Neuron (in vitro differentiated cells): ENCODE measurements around the gene TMPRSS13.

ENCODE experiments used
- H2AFZ ChIP-seq: one replicate; pipeline ENCODE4 v1.6.1; 2013; ENCODE audit warnings: low read depth, mild to moderate bottlenecking, inconsistent platforms, low read length, moderate library complexity
- H3K27me3 ChIP-seq: one replicate; pipeline ENCODE4 v1.6.1; 2013; ENCODE audit warnings: low read length; ENCODE audit not compliant: insufficient read depth
- H3K36me3 ChIP-seq: one replicate; pipeline ENCODE4 v1.6.1; 2013; ENCODE audit warnings: low read length; ENCODE audit not compliant: insufficient read depth
- H3K4me1 ChIP-seq: one replicate; pipeline ENCODE4 v1.6.1; 2013; ENCODE audit warnings: low read length; ENCODE audit not compliant: insufficient read depth
- H3K4me3 ChIP-seq: 2 replicates; pipeline ENCODE4 v1.5.1; 2013; ENCODE audit warnings: mild to moderate bottlenecking, low read length, moderate library complexity
- H3K9me3 ChIP-seq: one replicate; pipeline ENCODE4 v1.6.1; 2013; ENCODE audit warnings: low read length

The TMPRSS13 gene

GRCh38 chr11:117910941-117911655, 18.1 kb downstream of the TMPRSS13 start:
- H3K27me3 ChIP-seq: peaks cover 13% of the 10 kb centered on the region
- H3K4me1 ChIP-seq: peaks cover 6% of the 10 kb centered on the region
- H2AFZ ChIP-seq: no peak overlapping the region
- no peak overlapping the region for H3K4me3 ChIP-seq
- H3K9me3 ChIP-seq: no peaks in the 10 kb centered on the region
- no peaks in the 10 kb centered on the region for H3K36me3 ChIP-seq

- H3K27me3 ChIP-seq: peaks cover 10% of the 10 kb centered on the region
- H3K4me1 ChIP-seq: peaks cover 6% of the 10 kb centered on the region
- H3K36me3 ChIP-seq: no peaks in the 10 kb centered on the region
- no peak overlapping the region for H2AFZ ChIP-seq
- no peak overlapping the region for H3K4me3 ChIP-seq
- H3K9me3 ChIP-seq: no peaks in the 10 kb centered on the region
Observed at GRCh38 chr11:117910525-117910924, 18.7 kb downstream of the TMPRSS13 start.

GRCh38 chr11:117909611-117910382, 19.4 kb downstream of the TMPRSS13 start:
- no peaks in the 10 kb centered on the region for H3K9me3 ChIP-seq
- no peak overlapping the region for H2AFZ ChIP-seq
- H3K4me1 ChIP-seq: peaks cover 6% of the 10 kb centered on the region
- H3K27me3 ChIP-seq: peaks cover 10% of the 10 kb centered on the region
- no peaks in the 10 kb centered on the region for H3K36me3 ChIP-seq
- H3K4me3 ChIP-seq: no peak overlapping the region

GRCh38 chr11:117908959-117909610, 20.1 kb downstream of the TMPRSS13 start:
- Histone ChIP-seq H3K4me1 (peaks cover 6% of the 10 kb centered on the region), H3K27me3 (peaks cover 8% of the 10 kb centered on the region), H3K4me3 (no peak overlapping the region), H3K36me3 (no peaks in the 10 kb centered on the region), H2AFZ (no peak overlapping the region), H3K9me3 (no peaks in the 10 kb centered on the region)

- no peak overlapping the region for H3K4me3 ChIP-seq
- no peaks in the 10 kb centered on the region for H3K36me3 ChIP-seq
- peaks cover 6% of the 10 kb centered on the region for H3K4me1 ChIP-seq
Observed at GRCh38 chr11:117908109-117908895, 20.9 kb downstream of the TMPRSS13 start.

GRCh38 chr11:117907276-117908108, 21.7 kb downstream of the TMPRSS13 start:
- Histone ChIP-seq H3K9me3 (no peaks in the 10 kb centered on the region), H3K36me3 (no peaks in the 10 kb centered on the region), H3K27me3 (peaks cover 2% of the 10 kb centered on the region), H2AFZ (no peak overlapping the region), H3K4me1 (peaks cover 6% of the 10 kb centered on the region), H3K4me3 (no peak overlapping the region)

More at GRCh38 chr11:117908109-117908895, 20.9 kb downstream of the TMPRSS13 start:
- Histone ChIP-seq H3K27me3 (peaks cover 7% of the 10 kb centered on the region), H2AFZ (no peak overlapping the region), H3K9me3 (no peaks in the 10 kb centered on the region)

GRCh38 chr11:117906710-117907109, 22.5 kb downstream of the TMPRSS13 start:
- Histone ChIP-seq H3K4me3 (no peak overlapping the region), H2AFZ (no peak overlapping the region), H3K36me3 (no peaks in the 10 kb centered on the region), H3K9me3 (no peaks in the 10 kb centered on the region), H3K4me1 (peaks cover 6% of the 10 kb centered on the region), H3K27me3 (no peaks in the 10 kb centered on the region)

- Histone ChIP-seq H3K27me3 (no peaks in the 10 kb centered on the region), H2AFZ (no peak overlapping the region), H3K4me3 (no peak overlapping the region), H3K4me1 (peaks cover 6% of the 10 kb centered on the region), H3K9me3 (no peaks in the 10 kb centered on the region), H3K36me3 (no peaks in the 10 kb centered on the region)
Observed at GRCh38 chr11:117906126-117906525, 23.1 kb downstream of the TMPRSS13 start.

GRCh38 chr11:117905524-117905923, 23.7 kb downstream of the TMPRSS13 start:
- Histone ChIP-seq H3K27me3 (peaks cover 3% of the 10 kb centered on the region), H3K9me3 (no peaks in the 10 kb centered on the region), H3K36me3 (no peaks in the 10 kb centered on the region), H3K4me1 (peaks cover 6% of the 10 kb centered on the region), H3K4me3 (no peak overlapping the region), H2AFZ (no peak overlapping the region)

- Histone ChIP-seq H3K4me1 (peaks cover 6% of the 10 kb centered on the region), H3K4me3 (no peak overlapping the region), H3K9me3 (no peaks in the 10 kb centered on the region), H3K36me3 (no peaks in the 10 kb centered on the region), H3K27me3 (peaks cover 4% of the 10 kb centered on the region), H2AFZ (no peak overlapping the region)
Observed at GRCh38 chr11:117903505-117904382, 25.5 kb downstream of the TMPRSS13 start.

GRCh38 chr11:117902001-117902845, 27.0 kb downstream of the TMPRSS13 start:
- Histone ChIP-seq H3K9me3 (no peaks in the 10 kb centered on the region), H3K27me3 (peaks cover 4% of the 10 kb centered on the region), H2AFZ (no peak overlapping the region), H3K4me3 (no peak overlapping the region), H3K4me1 (no peaks in the 10 kb centered on the region), H3K36me3 (no peaks in the 10 kb centered on the region)
